ENCODE data around the gene MINDY4B.

The MINDY4B gene

GRCh38 chr3:150905339-150905738, at the start of gene MINDY4B:
MINDY4B (minus strand) TSS chr3:150905439; CDS start chr3:150905439, 0 bp downstream.
- DNase-seq = no peak

- DNase-seq = no peak
These were observed 46.7 kb upstream of the MINDY4B start for GRCh38 chr3:150951923-150952322.

DNA sequence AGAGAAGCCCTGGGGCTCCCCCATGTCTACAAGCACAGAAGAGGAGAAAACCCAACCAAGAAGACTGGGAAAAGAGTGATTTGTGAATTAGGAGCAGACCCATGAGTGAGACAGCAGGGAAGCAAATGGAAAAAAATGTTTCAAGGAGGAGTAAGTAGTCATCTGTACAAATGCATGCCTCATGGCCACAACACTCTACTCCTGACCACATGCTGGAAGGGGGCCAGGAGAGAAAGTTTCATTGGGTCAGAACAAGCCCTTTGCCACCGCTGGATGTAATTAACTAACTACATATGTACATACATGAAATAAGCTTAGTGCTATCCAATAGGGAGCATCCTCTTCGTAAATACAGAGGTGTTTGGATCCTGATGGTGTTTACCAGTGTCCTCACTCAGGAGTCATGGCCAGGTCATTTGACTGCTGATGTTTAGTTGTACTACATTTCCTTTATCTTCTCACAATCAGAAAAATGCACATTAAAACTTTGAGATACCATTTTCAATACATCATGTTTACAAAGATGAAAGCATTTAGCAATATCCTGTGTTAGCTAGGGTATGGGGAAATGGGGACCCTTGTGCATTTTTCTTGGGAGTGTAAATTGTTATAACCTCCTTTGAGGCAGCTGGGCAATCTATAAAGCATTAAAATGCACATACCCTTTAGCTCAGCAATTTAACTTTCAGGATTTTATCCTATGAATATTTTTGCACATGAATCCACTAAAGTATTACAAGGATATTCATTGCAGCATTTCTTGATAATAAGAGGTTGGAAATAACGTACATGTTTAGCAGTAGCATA, 40.2 kb upstream of the MINDY4B start:
- no peak for DNase-seq

- no peak for DNase-seq
These were observed 37.0 kb upstream of the MINDY4B start for GRCh38 chr3:150942221-150942620.

GRCh38 chr3:150936693-150937092, 31.5 kb upstream of the MINDY4B start:
- no peak for DNase-seq

DNA sequence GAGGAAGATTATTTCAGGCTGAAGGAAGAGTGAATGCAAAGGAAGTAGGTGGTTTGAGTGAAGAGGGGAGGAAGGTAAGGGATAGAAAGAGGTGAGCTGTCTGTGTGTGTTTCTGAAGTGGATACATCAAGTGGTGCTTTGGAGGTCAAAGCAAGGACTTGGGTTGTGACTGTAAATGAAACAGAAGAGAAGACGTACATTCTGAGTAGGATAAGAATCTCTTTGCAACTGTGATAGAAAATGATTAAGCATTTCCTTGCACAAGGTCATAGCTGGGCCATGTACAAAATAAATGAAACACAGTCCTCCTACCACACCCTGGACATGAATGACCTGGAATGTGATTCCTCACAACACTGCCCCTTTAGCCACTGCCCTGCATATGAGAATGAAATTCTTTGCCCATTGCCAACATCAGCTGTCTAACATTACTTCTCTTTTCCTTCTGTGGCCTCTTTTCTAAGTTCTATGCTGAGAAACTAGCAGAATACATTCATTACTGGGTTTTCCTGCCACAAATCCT, 28.3 kb upstream of the MINDY4B start:
- DNase-seq = no peak

DNA sequence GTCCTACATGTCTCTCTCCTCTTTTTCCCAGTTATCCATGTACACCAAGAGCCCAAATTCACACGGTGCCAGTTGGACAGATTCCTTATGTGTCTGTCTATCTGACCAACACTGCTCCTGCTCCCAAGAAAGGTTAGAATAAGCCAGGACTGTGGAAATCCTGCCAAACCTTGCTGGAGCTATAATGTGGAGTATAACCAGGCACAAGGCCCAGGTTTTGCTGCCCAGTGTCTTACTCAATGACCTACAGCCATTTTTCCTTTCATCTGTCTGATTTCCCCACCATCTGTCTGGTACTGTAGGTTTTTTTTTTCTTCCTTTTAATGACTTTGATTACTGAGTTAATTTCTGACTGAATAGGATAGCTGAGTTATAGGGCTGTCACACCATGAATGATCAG, 26.5 kb upstream of the MINDY4B start:
- no peak for DNase-seq

GRCh38 chr3:150930839-150931238, 25.6 kb upstream of the MINDY4B start:
- no peak for DNase-seq

GRCh38 chr3:150928234-150928633, 23.0 kb upstream of the MINDY4B start:
- no peak for DNase-seq

DNA sequence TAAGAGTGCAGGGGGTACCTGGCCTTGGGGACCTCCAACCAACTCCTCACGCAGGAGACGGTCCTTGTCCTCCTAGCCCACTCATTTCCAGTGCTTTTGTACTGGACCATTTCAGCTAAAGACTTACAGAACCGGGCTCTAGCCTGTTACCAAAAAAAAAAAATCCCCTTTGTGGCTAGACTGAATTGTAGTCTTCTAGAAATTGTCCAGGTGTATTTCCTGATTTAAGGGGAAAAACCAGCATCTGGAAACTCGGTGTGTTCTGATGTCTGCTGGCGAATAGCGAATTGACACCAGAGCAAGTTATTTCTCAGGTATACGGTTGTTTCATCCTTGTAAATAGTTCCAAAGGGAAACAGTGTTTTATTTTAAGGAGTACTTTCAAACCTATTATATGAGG, 21.1 kb upstream of the MINDY4B start:
- DNase-seq = no peak

- DNase-seq = peak in 2 of 14 donors; percentile 5 to 12
These were observed 20.5 kb upstream of the MINDY4B start for GRCh38 chr3:150925751-150926201.

DNA sequence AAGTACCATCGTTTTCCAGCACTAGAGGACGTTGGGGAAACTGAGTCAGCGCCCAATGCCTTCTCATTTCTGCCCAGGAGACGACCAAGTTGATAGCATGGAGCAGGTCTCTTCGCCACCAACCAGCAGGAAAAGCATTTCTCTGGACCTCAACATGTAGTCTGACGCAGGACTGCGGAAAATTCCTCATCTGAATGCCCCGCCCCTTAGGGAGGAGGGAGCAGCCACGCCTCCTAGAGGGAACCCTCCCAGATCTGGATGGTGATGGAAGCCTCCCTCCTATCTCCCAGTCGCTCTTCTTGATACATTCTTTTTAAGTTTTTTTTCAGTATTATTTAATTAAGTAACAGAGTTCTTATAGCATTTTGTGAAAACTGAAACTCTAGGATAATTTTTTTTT, 17.4 kb upstream of the MINDY4B start:
- DNase-seq = no peak

GRCh38 chr3:150921209-150921608, 16.0 kb upstream of the MINDY4B start:
- no peak for DNase-seq

DNA sequence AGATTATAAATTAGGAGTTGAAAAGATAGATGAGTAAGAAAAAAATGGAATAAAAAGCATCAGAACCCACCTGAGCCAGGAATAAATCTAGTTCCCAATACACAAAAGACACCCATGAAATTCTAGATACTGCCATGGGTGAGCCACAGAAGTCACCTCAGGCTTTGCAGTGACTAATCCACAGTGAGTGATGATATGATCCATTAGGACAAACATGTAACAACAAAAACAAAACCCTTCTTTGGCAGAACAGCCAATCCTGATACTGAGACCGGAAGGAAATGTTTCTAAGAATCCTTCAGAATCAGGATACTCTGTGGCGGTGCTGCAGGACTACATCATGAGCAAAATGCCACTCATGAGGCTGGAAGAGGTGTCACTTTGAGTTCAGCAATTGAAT, 15.0 kb upstream of the MINDY4B start:
- no peak for DNase-seq

- no peak for DNase-seq
These were observed 12.7 kb upstream of the MINDY4B start for GRCh38 chr3:150917951-150918350.

DNA sequence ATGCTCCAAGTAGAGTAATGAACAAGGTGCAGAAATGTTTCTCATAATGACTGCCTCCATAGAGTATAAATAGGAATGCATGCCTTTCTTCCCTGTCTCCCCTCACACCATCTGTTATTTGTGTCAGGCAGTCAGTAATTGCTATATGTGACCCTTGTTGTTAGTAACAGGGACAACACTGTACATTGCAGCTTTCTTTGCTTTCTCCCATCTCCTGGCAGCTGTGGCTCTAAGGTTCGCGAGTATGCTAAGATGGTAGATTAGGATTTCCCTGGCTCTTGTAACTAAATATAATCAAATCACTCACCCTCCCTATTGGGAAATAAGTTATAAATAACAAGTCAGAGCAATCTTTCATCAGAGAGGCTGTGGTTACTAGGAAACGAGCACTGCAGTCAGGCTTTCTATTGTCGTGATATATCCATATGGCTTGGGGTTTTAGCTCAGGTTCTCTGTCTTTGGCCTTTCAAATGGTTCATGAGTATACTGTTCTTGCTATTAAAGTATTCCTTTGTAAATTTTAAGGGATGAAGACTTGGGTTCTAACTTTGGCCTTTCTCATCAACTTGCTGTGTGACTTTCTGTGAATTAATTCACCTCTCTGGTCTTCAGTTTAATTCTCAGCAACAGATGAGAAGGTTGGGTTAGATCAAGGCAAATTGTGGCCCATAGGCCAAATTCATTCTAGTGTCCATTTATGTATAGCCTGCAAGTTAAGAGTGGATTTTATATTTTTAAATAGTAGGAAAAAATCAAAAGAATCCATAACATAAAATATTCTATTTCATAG, 8.1 kb upstream of the MINDY4B start:
- DNase-seq = no peak

DNA sequence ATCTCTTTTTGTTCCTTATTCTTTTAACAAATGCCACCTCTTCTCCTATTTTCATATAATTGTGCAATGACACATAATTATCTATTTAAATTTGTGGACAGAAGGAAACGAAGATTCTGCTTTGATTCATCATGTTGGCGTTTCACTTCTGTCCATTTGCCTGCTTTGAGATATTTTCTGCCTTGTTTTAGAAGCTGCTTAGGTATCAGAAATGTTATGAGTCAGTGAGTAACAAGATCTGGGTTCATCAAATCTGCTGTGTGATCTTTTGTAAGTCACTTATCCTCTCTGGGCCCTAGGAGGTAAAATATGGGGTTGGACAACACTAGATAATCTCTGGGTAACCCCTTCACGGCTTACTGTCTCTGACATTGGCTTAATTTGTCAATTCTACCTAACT, 7.3 kb upstream of the MINDY4B start:
- DNase-seq = no peak

DNA sequence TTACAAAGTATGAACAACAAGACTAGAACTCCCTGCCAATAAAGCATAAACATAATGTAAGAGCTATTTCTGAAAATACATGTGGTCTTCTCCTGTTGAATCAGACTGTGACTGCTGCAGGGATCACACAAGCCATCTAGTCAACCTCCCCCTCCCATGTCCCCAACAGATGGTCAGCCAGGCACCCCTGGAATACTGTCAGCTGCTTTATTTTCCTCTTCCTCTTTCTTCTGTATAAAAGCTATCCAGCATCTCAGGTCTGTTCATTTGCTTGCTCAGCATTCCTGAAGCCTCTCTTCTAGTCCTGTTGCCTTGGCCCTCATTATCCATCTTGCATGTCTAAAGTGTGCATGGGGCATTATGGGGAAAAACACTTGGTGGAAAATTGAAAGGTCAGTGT, 6.5 kb upstream of the MINDY4B start:
- DNase-seq = no peak

GRCh38 chr3:150906461-150906860, 1.2 kb upstream of the MINDY4B start:
- DNase-seq = no peak

GRCh38 chr3:150905746-150906145, 507 bp upstream of the MINDY4B start:
- no peak for DNase-seq

GRCh38 chr3:150902988-150903387, 2.3 kb downstream of the MINDY4B start:
- no peak for DNase-seq

- DNase-seq = no peak
These were observed 3.4 kb downstream of the MINDY4B start for GRCh38 chr3:150901793-150902192.

DNA sequence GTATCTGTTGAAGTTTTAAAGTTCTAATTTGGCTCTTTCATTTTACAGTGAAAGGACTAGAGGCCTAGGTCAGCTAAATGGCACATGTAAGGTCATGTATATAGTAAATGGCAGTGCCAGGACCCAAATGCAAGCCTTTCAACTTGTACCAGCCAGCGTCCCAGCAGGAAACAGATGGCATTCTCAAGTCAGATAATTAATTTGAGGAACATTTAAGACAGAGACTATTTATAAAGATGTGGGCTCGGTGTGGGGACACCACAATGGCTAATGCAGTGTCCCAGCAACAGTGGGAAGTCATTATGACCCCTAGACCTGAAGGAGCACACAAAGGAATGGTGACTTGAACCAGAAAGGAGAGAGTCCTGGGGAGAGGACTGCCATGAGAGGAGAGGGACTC, 6.1 kb downstream of the MINDY4B start:
- no peak for DNase-seq

Measured in C1 segment of cervical spinal cord (tissue), 14 donors.